Measurements from ENCODE around the gene HMGB1.

DNA sequence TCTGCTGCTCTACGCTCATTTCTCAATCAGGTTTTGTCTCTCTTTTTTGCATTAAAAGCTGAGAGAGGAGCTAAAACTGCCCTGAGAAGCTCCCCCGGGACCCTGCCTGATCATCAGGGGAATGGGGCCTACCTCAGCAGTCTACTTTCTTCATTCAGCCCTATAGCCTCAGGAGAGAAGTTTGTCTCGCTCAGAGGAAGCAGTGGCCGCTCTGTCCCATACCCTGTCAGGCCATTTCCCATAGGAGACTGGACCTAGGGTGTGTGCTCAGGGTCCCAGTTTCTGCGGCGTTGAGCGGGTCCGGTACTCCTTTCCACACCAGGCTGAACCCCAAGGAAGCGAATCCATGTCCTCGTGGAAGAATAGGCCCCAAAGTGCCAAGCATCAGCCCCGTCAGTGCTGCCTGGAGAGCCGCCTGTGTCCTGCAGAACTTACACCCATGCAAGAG, 21.8 kb downstream of the HMGB1 start:
- TF ChIP-seq, protein P1, sequence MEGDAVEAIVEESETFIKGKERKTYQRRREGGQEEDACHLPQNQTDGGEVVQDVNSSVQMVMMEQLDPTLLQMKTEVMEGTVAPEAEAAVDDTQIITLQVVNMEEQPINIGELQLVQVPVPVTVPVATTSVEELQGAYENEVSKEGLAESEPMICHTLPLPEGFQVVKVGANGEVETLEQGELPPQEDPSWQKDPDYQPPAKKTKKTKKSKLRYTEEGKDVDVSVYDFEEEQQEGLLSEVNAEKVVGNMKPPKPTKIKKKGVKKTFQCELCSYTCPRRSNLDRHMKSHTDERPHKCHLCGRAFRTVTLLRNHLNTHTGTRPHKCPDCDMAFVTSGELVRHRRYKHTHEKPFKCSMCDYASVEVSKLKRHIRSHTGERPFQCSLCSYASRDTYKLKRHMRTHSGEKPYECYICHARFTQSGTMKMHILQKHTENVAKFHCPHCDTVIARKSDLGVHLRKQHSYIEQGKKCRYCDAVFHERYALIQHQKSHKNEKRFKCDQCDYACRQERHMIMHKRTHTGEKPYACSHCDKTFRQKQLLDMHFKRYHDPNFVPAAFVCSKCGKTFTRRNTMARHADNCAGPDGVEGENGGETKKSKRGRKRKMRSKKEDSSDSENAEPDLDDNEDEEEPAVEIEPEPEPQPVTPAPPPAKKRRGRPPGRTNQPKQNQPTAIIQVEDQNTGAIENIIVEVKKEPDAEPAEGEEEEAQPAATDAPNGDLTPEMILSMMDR (IDR thresholded peaks at IDR 0.05), result no peak
- TF ChIP-seq ZFX (IDR thresholded peaks at IDR 0.05; ENCODE audit: borderline replicate concordance), result no peak
